PC-9 (cell line): ENCODE data around the gene ADD3. TPM values are rescaled to one million over a fixed set of nuclear protein-coding genes. Genes with fewer than 3 reads are reported as not detected.

Source experiments
- BruUV-seq: library from RNA; stranded (reverse); fragments of 400-500 nt; replicated peaks from 2 replicates; lab custom pipeline; 2021; lab: Mats Ljungman, UMichigan
- CTCF ChIA-PET: fragments of 300-600 bp; sonication (Branson Sonifier 250); formaldehyde crosslinking; loops from one replicate; lab custom pipeline; 2022; ENCODE audit warnings: antibody characterized with exemption; lab: Charles Lee
- POLR2A ChIA-PET: fragments of 300-600 bp; sonication (Branson Sonifier 250); formaldehyde crosslinking; loops from one replicate; lab custom pipeline; 2022; ENCODE audit warnings: antibody characterized with exemption; ENCODE audit not compliant: unreplicated experiment; lab: Charles Lee
- DNase-seq, 2 experiments: peaks; one replicate each; pipeline versions ENCODE4 v3.0.0 to v3.0.0-alpha.2; 2015 to 2022; ENCODE audit warnings: mixed read lengths in 1 of 2
- H2AFZ ChIP-seq: fragments of 200-600 bp; sonication (generic); 2 replicates; pipeline ENCODE4 v1.8.1; 2017; ENCODE audit warnings: antibody characterized with exemption
- H3F3A ChIP-seq: fragments of 200-600 bp; sonication (generic); 2 replicates; pipeline ENCODE4 v1.8.1; 2017; ENCODE audit warnings: antibody characterized with exemption, mild to moderate bottlenecking, low read depth; ENCODE audit not compliant: insufficient read depth
- H3K27ac ChIP-seq: fragments of 200-600 bp; sonication (generic); 2 replicates; pipeline ENCODE4 v1.6.1; 2016; ENCODE audit warnings: mixed run types
- H3K27me3 ChIP-seq: fragments of 200-600 bp; sonication (generic); 2 replicates; pipeline ENCODE4 v1.6.1; 2016; ENCODE audit warnings: low read depth, mixed run types; ENCODE audit not compliant: insufficient read depth
- H3K36me3 ChIP-seq: fragments of 200-600 bp; sonication (generic); 2 replicates; pipeline ENCODE4 v1.6.1; 2016; ENCODE audit warnings: low read depth, mixed run types
- H3K4me1 ChIP-seq: fragments of 200-600 bp; sonication (generic); replicated peaks from 2 replicates; pipeline ENCODE4 v1.6.1; 2016; ENCODE audit warnings: mixed run types; ENCODE audit not compliant: insufficient read depth
- H3K4me2 ChIP-seq: fragments of 200-600 bp; sonication (generic); 2 replicates; pipeline ENCODE4 v1.6.1; 2017; ENCODE audit warnings: mixed run types
- H3K4me3 ChIP-seq: fragments of 200-600 bp; sonication (generic); 2 replicates; pipeline ENCODE4 v1.6.1; 2016; ENCODE audit warnings: mixed run types
- H3K79me2 ChIP-seq: fragments of 200-600 bp; sonication (generic); 2 replicates; pipeline ENCODE4 v1.6.1; 2017; ENCODE audit warnings: low read depth, mixed run types
- H3K9me2 ChIP-seq: fragments of 200-600 bp; sonication (generic); 2 replicates; pipeline ENCODE4 v1.8.1; 2017; ENCODE audit warnings: mild to moderate bottlenecking; ENCODE audit not compliant: insufficient read depth
- H3K9me3 ChIP-seq: fragments of 200-600 bp; sonication (generic); 2 replicates; pipeline ENCODE4 v1.8.1; 2016; ENCODE audit warnings: low read depth; ENCODE audit not compliant: insufficient read depth
- H4K20me1 ChIP-seq: fragments of 200-600 bp; sonication (generic); 2 replicates; pipeline ENCODE4 v1.8.1; 2017; ENCODE audit not compliant: insufficient read depth
- EZH2 ChIP-seq: fragments of 200-600 bp; sonication (generic); IDR thresholded peaks from 2 replicates; pipeline ENCODE4 v1.8.0; 2017; ENCODE audit warnings: antibody characterized with exemption, low read depth
- intact Hi-C: fragments of 100-400 bp; cut with micrococcal nuclease; formaldehyde crosslinking; loops from one replicate; pipeline ENCODE4 v1.10.0; 2022; ENCODE audit not compliant: unreplicated experiment
- total RNA-seq: library from RNA; stranded (reverse); gene quantifications from 2 replicates; pipeline ENCODE4 v1.2.3, GENCODE V29; 2021
- TF ChIP-seq, protein P1 (sequence below): fragments of 200-600 bp; sonication (generic); conservative IDR thresholded peaks from 2 replicates; pipeline ENCODE4 v1.6.1; 2017; ENCODE audit warnings: mixed run types, antibody characterized with exemption, mild to moderate bottlenecking, moderate library complexity

ADD3 gene
- total RNA-seq, 1 experiment from 2014 or later = 77.7 TPM

DNA sequence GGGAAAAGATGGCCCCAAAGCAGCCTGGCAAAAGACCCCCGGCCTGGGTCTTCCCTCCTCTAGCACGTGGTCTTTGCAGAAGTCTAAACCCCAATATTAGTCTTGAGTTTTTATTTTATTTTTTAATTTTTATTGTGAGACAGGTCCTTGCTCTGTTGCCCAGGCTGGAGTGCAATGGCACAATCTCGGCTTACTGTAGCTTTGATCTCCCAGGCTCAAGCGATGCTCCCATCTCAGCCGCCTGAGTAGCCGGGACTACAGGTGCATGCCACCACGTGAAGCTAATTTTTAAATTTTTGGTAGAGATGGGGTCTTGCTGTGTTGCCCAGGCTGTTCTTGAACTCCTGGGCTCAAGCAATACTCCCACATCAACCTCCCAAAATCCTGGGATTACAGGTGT lies 159.4 kb downstream of the ADD3 start:
- H3F3A ChIP-seq = no peaks in the 10 kb centered on the region
- CTCF ChIA-PET = interaction anchor here (0.6 kb wide), 1 partner anchor 392 kb away, joined by 3 read pairs; no protein-coding TSS in a partner anchor
- DNase-seq = no peak
- TF ChIP-seq, protein P1, sequence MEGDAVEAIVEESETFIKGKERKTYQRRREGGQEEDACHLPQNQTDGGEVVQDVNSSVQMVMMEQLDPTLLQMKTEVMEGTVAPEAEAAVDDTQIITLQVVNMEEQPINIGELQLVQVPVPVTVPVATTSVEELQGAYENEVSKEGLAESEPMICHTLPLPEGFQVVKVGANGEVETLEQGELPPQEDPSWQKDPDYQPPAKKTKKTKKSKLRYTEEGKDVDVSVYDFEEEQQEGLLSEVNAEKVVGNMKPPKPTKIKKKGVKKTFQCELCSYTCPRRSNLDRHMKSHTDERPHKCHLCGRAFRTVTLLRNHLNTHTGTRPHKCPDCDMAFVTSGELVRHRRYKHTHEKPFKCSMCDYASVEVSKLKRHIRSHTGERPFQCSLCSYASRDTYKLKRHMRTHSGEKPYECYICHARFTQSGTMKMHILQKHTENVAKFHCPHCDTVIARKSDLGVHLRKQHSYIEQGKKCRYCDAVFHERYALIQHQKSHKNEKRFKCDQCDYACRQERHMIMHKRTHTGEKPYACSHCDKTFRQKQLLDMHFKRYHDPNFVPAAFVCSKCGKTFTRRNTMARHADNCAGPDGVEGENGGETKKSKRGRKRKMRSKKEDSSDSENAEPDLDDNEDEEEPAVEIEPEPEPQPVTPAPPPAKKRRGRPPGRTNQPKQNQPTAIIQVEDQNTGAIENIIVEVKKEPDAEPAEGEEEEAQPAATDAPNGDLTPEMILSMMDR = no peak
- TF ChIP-seq EZH2 = no peak
- no peaks in the 10 kb centered on the region for H3K79me2 ChIP-seq
- POLR2A ChIA-PET = no interaction called here
- H3K9me2 ChIP-seq = no peaks in the 10 kb centered on the region
- 0 out of 2 replicates have a peak, but pooled peaks cover 7% of the 10 kb centered on the region for H3K4me1 ChIP-seq
- BruUV-seq = no TSS peak
- H3K4me3 ChIP-seq = no peak overlapping the region
- H2AFZ ChIP-seq = no peak overlapping the region
- no peak overlapping the region for H3K4me2 ChIP-seq
- no peaks in the 10 kb centered on the region for H3K36me3 ChIP-seq
- no peaks in the 10 kb centered on the region for H4K20me1 ChIP-seq
- H3K27ac ChIP-seq = no peak overlapping the region
- H3K27me3 ChIP-seq = peaks cover 3% of the 10 kb centered on the region; the same call in 1 of the 2 replicates
- no peaks in the 10 kb centered on the region for H3K9me3 ChIP-seq
- intact Hi-C loops = no loop called here

DNA sequence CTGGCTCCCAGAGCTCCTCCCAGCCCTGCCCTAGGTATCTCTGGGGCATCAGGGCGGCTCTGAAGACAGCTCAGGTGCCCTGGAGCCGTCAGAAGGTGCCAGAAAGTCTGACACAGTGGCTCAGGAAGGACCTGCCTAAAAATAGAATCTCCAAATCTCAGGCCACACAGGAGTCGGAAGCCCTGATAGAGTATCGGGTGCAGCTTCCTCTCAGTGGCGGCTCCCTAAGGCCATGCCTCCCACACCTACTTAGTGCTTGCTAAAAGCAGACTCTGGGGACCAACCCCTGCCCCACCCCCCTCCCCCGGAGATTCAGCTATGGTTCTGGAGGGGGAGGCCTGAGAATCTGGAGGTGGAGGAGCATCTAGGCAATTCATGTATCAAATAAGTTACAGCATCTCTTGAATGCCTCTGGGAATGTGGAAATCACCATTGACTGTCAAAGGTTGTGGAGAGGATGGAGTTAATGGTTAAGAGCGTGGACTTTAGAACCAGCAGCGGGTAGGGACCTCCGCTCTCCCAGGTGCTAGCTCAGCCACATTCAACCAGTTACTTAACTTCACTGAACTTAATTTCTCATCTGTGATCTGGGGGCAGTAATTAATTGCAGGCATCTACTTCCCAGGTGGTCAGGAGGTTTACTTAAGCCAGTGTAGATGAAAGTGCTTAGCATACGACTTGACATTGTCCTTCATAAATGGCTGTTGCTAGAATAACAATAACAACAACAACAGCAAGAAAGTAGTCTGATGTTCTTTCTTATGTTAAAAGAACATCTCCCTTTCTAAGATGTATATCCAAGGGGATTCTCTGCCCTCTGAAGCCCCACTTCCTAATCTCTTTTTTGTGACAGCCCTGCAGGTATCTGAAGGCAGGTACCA lies 161.1 kb downstream of the ADD3 start:
- intact Hi-C loops = no loop called here
- ChIA-PET POLR2A (no interaction called here), CTCF (no interaction called here)
- H3K36me3 ChIP-seq = no peaks in the 10 kb centered on the region
- H2AFZ ChIP-seq = no peak overlapping the region
- H3K4me2 ChIP-seq = no peak overlapping the region
- TF ChIP-seq, protein P1 = no peak
- no peak for TF ChIP-seq EZH2
- no TSS peak for BruUV-seq
- DNase-seq = no peak
- no peak overlapping the region for H3K27ac ChIP-seq
- H3K4me1 ChIP-seq = 0 out of 2 replicates have a peak, but pooled peaks cover 7% of the 10 kb centered on the region
- H3K27me3 ChIP-seq = peaks cover 3% of the 10 kb centered on the region; the same call in 1 of the 2 replicates
- no peaks in the 10 kb centered on the region for H3K9me3 ChIP-seq
- H3K9me2 ChIP-seq = no peaks in the 10 kb centered on the region
- no peaks in the 10 kb centered on the region for H3F3A ChIP-seq
- H4K20me1 ChIP-seq = no peaks in the 10 kb centered on the region
- H3K4me3 ChIP-seq = no peak overlapping the region
- no peaks in the 10 kb centered on the region for H3K79me2 ChIP-seq

DNA sequence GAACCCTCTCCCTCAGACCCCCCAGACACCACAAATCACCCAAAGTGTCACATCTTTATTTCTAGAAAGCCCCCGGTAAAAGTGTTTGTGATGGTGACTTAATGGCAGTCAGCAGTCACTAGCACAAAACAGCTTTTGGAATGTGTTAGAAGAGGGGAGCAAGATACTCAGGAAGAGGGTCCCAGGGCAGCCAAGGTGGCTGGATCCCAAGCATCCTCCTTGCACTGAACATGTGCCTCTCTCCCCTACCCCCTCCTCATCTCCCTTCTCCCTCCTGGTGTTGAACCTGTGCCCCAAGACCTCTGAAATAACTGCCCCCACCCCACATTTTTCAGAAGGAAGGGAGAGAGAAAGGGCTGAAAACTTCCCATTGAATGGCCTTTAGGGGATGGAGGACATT lies 161.8 kb downstream of the ADD3 start:
- ChIA-PET POLR2A (no interaction called here), CTCF (no interaction called here)
- Histone ChIP-seq H3K4me2 (no peak overlapping the region), H3K27ac (no peak overlapping the region), H3K9me2 (no peaks in the 10 kb centered on the region), H3K36me3 (no peaks in the 10 kb centered on the region), H3K4me3 (no peak overlapping the region), H3K9me3 (no peaks in the 10 kb centered on the region), H3K4me1 (0 out of 2 replicates have a peak, but pooled peaks cover 7% of the 10 kb centered on the region), H3K79me2 (no peaks in the 10 kb centered on the region), H3F3A (no peaks in the 10 kb centered on the region), H3K27me3 (peaks cover 3% of the 10 kb centered on the region; the same call in 1 of the 2 replicates), H2AFZ (no peak overlapping the region), H4K20me1 (no peaks in the 10 kb centered on the region)
- BruUV-seq = no TSS peak
- no peak for DNase-seq
- intact Hi-C loops = no loop called here
- TF ChIP-seq, protein P1 = no peak
- no peak for TF ChIP-seq EZH2
